ENCODE results near the gene LYAR.

The LYAR gene

DNA sequence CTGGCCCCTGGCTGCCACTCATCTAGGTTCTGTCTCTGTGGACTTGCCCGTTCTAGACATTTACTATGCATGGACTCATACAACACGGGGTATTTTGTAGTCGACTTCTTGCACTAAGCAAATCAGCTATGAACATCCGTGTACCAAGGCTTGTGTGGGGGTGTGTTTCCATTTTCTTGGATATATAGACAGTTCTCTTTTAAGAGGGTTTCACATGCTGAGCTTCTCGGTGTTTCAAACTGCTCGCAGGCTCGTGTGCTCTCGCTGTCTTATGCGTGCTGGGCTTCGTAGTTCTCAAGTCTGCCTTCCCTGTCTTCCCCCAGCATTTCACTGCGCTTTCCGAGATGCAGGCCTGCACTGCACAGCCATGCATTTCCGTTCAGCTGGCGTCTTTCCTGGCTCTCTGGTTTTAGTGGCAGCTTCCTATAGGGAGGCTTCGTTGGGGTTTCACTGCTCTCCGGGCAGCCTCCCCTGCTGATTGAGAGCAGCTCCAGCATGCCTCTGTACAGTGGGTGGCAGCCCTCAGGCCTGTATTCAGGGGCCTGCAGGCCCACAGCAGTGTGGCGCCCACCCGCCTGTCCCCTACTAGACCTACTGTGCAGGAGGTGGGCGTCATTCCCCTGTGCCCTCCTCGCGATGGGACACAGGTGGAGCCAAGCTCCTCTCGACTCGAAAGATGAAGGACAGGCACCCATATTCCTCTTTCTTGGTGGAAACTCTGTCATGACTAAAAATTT is 27.7 kb upstream of the LYAR start:
- DNase-seq (ENCODE audit: low read depth in 2 of 2, low spot score in 1 of 2) = no peak

DNA sequence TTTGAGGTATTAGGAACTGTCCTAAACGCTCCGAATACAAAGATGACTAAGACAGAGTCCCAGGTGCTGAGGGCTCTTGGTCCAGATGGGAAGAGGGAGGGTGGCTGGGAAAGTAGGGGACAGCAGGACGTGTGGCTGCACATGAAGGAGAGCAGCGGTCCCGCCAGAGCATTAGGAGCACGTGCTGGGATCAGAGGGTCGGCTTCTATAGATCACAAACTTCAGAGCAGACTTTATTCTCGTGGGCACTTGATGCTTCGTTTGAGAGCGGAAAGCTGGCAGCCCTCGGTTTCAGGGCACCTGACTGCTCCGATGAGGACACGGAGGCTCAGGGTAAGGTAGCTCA is 26.2 kb upstream of the LYAR start:
- DNase-seq (ENCODE audit: low read depth in 2 of 2, low spot score in 1 of 2) = no peak

DNA sequence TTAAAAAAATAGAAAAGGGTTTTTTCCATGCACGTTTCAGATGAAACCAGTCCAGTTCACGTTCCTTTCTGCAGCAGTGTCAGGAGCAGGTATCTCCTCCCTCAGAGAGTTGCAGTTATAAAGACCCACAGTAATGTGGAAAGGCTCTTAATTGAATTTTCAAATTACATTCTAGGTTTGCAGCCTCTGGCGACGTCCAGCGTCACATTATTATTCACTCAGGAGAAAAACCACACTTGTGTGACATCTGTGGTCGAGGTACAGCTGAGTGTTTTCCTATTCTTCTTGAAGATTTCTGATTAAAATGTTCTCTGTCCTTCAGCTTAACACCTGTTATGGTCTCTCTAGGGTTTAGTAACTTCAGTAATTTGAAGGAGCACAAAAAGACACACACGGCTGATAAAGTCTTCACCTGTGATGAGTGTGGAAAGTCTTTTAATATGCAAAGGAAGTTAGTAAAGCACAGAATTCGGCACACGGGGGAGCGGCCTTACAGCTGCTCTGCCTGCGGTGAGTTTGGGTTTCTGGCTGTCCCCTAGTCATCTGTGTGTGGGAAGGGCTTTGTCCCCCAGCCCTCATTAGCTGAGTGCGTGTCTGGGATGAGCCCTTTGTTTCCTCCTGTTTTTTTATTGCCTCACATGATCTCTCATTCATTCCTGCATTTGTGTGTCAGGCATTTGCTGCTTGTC is 25.7 kb upstream of the LYAR start:
- no peak for DNase-seq (ENCODE audit: low read depth in 2 of 2, low spot score in 1 of 2)

DNA sequence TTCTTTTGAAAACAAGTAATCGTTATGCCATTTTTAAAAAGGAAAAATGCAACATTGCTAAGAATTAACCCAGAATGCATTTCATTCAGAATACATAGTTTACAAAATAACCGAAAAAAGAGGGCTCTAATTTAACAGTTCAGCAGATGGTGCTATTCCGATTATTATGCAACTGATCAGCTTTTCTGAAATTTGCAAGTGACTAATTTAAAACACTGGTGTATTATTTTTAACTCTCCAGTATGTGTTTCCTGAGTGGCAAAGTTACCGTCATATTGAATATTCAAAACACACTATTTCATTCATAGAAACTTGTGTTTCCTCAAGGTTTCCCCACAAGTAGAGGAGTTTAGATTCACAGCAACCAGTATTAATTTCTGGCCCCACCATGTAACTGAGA is 21.2 kb upstream of the LYAR start:
- DNase-seq (ENCODE audit: low read depth in 2 of 2, low spot score in 1 of 2) = no peak

DNA sequence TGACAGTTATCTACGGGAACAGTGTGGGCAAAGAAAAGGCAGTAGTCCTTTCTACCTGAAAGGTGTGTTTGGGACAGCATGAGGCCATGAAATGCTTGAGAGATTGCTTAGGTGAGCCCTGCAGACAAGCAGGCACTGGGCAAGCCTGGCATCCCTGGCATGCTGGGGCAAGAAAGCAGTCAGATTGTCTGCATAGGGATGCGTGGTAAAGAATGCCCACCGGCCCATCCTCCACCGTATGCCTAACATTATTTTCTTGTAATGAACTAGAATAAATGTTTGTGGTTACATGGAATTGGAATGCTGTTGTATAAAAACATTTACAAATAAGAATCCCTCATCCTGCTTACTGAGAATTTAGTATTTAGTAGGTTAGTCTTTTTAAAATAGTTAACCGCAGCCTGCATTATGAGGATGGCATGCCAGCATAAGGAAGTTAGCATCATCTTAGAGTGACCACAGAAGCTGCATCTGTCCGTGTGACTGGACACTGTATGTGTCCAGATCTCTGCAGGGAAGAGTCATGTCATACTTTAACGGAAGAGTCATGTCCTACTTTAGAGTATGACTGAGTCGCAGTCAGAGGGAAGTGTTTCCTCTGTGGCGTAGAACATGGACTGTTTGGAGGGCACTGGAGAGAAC is 19.0 kb upstream of the LYAR start:
- DNase-seq (ENCODE audit: low read depth in 2 of 2, low spot score in 1 of 2) = no peak

DNA sequence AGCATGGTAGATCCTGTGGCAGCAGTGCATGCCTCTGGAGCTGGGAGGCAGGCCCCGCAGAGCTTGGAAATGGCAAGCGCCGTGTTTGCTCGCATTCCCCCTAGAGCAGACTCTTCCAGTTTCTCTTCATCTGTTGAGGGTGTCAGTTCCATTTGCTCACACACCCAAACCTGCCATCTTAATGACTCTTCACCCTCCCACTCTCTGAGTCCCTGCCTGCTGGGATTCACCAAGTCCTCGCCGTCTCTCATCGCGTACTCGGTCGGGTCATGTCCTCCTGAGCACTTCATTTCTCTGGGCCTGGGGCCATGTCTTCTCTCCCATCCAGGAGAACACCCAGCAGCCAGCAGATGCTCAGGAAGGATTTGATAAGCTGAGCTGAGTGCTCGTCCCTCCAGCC is 17.0 kb upstream of the LYAR start:
- DNase-seq (ENCODE audit: low read depth in 2 of 2, low spot score in 1 of 2) = no peak

DNA sequence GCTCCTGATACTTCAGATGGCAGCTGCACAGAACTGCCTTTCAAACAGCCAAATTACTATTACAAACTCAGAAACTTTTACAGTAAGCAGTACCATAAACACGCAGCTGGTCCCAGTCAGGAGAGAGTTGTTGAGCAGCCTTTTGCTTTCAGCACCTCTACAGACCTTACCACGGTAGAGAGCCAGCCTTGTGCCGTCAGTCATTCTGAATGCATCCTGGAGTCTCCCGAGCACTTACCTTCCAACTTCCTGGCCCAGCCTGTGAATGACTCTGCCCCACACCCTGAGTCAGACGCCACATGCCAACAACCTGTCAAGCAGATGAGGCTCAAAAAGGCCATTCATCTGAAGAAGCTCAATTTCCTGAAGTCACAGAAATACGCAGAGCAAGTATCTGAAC is 12.5 kb upstream of the LYAR start:
- DNase-seq (ENCODE audit: low read depth in 2 of 2, low spot score in 1 of 2) = no peak

DNA sequence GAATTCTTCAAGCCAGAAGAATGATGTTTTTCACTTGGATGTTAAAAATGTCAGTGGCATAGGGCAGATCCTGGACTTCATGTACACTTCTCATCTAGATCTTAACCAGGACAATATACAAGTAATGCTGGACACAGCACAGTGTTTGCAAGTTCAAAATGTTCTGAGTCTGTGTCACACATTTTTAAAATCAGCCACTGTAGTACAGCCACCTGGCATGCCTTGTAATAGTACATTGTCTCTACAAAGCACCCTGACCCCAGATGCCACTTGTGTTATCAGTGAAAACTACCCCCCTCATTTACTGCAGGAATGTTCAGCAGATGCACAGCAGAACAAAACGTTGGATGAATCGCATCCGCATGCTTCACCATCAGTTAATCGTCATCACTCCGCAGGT is 12.0 kb upstream of the LYAR start:
- DNase-seq (ENCODE audit: low read depth in 2 of 2, low spot score in 1 of 2) = no peak

DNA sequence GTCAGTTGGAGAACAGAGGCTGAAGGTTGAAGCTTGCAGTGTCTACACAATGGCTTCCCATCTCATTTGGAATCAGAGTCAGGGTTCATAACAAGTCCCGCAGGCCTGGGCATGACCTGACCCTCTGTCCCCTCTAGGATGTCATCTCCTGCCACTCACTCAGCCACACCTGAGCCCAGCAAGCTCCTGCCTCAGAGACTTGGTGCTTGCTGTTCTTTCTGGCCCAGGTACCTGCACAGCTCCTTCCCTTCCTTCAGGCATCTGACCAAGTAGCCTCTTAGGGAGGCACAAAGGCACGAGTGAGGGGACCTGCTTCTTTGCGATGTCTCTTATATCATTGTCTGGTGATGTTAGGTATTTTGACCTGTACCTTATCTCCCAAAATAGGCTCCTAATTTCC is 9.1 kb upstream of the LYAR start:
- DNase-seq (ENCODE audit: low read depth in 2 of 2, low spot score in 1 of 2) = no peak

DNA sequence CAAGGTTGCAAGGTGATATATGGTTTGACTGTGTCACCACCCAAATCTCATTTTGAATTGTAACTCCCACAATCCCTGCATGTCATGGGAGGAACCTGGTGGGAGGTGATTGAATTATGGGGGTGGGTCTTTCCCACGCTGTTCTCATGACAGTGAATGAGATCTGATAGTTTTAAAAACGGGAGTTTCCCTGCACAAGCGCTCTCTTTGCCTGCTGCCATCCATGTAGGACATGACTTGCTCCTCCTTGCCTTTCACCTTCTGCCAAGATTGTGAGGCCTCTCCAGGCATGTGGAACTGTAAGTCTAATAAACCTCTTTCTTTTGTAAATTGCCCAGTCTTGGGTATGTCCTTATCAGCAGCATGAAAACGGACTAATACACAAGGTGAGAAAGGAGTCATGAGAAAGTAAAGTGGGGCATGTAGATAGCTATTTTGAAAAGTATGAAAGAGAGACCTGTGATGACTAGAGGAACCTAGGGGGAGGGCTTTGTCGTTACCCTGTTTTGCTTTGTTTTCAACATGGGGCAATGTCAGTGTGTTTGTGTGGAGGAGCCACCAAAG is 6.4 kb upstream of the LYAR start:
- DNase-seq (ENCODE audit: low read depth in 2 of 2, low spot score in 1 of 2) = no peak

DNA sequence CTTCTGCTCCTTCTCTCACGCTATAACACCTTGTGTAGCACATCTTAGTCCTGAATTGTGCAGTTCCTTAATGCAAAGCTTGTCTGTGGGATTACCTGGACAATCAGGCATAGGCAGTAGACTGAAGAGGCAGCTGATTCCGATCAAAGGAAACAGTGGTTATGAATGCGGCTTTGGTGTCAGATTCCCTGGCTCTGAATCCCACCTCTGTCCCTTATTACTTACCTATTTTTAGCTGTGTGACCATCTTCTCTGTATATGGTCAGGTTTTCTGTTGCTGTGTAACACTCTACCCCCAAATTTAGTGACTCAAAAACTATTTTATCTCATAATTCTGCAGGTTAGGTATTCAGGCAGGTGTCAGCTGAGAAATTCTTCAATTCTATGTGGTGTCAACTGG is 3.3 kb upstream of the LYAR start:
- no peak for DNase-seq (ENCODE audit: low read depth in 2 of 2, low spot score in 1 of 2)

DNA sequence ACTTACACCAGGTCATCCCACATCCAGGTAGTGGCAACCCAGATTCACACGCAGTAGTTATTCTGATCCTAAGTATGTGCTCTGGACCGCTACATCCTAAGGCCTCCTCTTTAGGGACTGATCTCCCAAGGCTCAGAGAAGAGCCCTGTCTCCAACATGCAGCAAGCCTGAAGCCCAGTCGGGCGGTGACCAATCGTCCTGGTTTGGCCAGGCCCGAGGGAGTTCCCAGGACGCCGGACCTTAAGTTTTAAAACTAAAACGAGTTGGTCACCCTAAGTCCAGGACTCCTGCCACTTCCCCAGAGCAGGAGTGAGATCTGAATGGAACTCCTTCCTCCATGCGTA is 385 bp downstream of the LYAR start:
- no peak for DNase-seq (ENCODE audit: low read depth in 2 of 2, low spot score in 1 of 2)

DNA sequence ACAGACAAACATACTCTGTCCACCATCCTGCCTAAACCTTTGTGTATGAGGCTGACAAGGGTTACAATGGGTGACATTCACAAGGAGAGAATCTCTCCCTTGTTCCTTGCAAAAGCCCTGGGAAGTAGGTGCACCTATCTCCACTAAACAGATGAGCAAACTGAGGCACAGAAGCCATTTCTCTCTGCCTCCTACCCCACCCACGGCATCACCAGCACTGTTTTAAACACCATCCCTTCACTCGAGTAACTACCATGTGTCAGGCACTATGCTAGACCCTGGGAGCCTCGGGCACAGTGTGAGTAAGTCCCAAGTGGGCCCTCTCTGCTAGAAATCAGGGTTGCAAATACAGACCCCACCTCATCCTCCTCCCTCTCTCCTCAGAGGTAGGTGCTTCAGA is 899 bp downstream of the LYAR start:
- no peak for DNase-seq (ENCODE audit: low read depth in 2 of 2, low spot score in 1 of 2)

DNA sequence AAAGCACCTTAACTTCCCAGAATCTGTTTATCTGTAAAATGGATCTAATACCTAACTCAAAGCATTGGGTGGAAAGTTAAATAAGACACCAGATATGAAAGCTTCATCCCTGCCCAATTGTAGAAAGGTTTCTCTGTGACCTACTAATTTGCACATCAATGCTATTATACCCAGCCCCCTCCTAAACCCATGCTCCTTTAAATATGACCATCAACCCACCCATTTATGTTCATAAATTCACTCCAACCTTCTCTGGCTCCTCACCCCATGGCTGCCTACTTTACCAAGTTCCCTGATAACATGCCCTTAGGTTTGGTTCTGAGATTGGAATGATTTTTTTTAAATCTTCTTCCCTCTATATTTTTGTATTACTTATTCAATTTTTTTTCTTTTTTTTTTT is 1.9 kb downstream of the LYAR start:
- no peak for DNase-seq (ENCODE audit: low read depth in 2 of 2, low spot score in 1 of 2)

DNA sequence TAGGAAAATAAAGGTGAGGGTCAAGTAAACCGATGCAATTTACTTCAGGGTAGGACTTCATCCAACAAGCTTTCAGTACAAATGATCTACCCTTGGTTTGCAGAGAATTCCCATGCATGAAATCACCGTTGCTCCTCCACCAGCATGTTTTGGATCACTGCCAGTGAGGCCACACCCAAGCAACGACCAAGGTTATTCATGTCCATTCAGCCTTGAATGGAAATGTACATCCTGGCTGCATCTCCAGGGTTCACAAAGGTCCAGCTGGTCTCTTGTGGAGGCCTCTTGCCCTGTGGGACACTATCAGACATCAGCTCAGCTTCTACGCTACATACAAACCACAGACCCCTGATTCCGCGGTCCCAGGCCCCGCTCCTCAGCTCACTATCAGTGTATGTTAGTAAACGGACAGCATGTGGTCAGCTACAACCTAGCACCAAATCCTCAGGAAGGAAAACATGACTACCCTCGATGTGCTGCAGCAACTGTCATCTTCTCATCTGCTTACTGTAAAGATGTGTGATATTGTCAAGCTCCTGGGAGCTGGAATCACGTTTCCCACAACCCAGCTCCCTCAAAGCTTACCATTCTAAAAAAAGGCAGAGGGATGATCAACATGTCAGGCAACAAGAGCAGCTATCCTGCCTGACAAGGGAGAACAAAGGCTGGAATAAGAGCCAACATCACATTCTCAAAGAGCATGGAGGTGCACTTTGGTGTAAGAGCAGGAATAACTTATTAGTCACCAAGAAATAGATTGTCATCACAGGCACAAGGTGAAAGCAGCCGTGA is 4.9 kb downstream of the LYAR start:
- DNase-seq (ENCODE audit: low read depth in 2 of 2, low spot score in 1 of 2) = no peak

DNA sequence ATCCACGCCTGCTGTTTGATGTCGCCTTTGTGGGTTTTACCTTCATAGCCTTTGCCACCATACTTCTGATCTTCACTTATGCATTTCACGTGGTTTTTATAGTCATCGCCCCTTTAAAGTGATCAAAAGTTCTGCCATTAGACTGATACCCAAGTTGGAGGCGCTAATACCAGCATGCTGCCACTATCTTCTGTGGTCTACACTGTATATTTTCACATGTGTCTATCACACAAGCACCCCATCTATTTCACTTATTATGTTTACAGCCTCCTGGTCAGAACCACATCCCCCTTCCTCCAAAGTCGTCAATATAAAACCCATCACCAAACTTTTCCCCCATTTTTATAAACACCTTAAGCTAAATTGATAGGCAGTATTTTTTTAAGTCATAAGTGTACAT is 8.2 kb downstream of the LYAR start:
- no peak for DNase-seq (ENCODE audit: low read depth in 2 of 2, low spot score in 1 of 2)

DNA sequence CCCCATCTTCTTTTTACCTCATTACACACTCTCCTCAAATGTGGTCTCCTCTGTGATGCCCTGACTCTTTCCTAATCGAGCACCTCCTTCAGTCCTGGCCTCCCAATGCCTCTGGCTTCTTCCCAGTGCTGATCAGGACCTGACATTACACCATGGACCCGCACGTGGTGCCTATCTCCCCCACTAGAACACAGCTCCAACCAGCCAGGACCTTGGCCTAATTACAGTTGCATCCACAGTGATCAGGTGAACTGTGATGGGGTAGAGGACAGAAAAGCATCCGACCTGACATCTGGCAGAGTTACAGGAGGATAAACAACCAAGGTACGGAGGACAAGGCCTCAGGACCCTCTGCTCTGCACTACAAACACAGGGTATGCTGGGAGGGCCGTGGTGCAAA is 12.4 kb downstream of the LYAR start:
- no peak for DNase-seq (ENCODE audit: low read depth in 2 of 2, low spot score in 1 of 2)

DNA sequence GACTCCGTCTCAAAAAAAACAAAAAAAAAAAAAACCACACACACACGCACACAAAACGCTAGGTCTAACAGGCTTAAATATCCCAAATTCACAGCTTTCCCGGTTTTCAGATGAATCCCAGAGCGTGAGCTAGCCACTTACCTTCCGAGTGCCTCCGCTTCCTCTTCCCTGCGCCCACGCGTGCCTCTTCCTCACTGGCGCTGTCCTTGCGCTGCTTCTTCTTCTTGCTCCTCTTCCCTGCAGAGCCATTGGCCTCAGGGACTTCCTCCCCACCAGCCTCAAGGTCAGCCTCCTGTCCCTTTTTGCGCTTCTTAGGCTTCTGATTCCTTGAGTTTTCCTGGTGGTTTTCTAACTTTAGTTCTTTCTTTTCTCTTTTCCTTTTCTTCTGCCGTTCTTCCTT is 15.7 kb downstream of the LYAR start:
- no peak for DNase-seq (ENCODE audit: low read depth in 2 of 2, low spot score in 1 of 2)

DNA sequence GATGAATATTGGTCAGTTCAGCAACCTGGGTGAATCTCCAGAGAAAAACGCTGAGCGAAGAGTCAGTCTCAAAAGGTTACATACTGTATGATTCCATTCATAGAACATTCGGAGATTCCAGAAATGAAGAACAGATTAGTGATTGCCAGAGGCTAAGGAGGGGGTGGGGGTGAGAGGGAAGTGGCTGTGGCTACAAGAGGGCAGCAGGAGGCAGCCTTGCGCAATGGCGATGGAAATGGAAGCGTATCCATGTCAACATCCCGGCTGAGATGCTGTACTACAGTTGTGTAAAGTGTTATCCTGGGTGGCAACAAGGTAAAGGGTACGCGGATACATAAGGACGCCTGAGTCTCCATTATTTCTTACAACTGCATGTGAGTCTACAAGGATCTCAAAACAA is 18.0 kb downstream of the LYAR start:
- no peak for DNase-seq (ENCODE audit: low read depth in 2 of 2, low spot score in 1 of 2)

DNA sequence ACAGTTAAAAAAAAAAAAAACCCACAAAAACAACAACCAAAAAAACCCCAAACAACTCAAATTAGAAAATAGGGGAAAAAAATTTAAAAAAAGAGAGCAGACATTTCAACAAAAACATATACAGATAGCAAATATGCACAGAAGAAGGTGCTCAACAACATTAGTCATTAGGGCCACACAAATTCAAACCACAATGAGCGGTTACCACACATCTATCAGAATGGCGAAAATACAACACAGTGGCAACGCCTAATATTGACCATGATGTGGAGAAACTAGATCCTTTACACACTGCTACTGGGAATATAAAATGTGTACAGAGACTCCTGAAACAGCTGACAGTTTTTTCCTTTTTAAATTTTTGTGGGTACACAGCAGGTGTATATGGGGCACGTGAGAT is 19.4 kb downstream of the LYAR start:
- no peak for DNase-seq (ENCODE audit: low read depth in 2 of 2, low spot score in 1 of 2)

DNA sequence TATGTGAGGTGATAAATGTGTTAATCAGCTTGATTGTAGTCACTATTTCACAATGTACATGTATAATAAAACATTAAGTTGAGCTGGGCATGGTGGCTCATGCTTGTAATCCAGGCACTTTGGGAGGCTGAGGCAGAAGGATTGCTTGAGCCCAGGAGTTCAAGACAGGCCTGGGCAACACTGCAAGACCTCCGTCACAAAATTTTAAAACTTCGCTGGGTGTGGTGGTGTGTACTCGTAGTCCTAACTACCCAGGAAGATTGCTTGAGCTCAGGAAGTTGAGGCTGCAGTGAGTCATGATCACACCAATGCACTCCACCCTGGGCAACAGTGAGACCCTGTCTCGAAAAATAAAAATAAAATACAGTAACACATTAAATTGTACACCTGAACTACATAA is 20.1 kb downstream of the LYAR start:
- DNase-seq (ENCODE audit: low read depth in 2 of 2, low spot score in 1 of 2) = no peak

DNA sequence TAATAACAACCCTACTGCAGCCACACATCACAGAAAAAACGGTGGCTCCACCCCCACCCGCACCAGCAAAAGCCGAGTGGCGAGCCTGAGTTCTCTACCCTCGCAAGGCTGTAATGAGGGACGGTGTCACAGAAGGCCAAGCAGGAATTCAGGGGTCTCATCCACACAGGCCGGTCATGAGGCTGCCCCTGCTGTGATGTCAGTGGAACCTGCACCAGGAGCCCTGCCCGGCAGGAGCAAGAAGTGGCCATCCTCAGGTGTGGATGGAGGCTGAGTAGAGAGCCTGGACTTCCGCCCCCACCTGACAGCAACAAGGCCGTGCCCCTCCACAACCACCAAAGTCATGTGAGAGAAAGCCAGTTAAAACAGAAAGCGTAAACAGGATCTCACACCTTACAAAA is 20.6 kb downstream of the LYAR start:
- DNase-seq (ENCODE audit: low read depth in 2 of 2, low spot score in 1 of 2) = peak in 1 of 2 donors; percentile 12
